ENCODE measurements around the gene PHOX2A. TPM values are rescaled to one million over a fixed set of nuclear protein-coding genes. Genes with fewer than 3 reads are reported as not detected.

The PHOX2A gene
- not detected for total RNA-seq

DNA sequence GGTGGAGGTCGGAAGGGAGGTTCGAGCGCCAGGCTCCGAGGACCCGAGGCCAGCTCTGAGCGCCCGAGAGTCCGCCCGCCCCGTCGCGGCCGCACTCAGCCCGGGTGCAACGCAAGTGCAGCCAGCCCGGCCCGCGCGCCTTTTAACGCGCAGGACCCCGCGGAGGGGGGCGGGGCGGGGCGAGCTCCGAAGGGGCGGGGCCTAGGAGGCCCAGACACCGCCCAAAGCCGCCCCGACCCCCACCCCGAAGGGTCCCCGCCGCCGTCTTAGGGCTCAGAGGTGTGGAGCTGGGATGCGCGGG, at the start of gene PHOX2A:
Gene PHOX2A (minus strand): TSS at position 117 of the 301 bp plus-strand sequence. CDS start 172 bp downstream, outside the sequence.

DNA sequence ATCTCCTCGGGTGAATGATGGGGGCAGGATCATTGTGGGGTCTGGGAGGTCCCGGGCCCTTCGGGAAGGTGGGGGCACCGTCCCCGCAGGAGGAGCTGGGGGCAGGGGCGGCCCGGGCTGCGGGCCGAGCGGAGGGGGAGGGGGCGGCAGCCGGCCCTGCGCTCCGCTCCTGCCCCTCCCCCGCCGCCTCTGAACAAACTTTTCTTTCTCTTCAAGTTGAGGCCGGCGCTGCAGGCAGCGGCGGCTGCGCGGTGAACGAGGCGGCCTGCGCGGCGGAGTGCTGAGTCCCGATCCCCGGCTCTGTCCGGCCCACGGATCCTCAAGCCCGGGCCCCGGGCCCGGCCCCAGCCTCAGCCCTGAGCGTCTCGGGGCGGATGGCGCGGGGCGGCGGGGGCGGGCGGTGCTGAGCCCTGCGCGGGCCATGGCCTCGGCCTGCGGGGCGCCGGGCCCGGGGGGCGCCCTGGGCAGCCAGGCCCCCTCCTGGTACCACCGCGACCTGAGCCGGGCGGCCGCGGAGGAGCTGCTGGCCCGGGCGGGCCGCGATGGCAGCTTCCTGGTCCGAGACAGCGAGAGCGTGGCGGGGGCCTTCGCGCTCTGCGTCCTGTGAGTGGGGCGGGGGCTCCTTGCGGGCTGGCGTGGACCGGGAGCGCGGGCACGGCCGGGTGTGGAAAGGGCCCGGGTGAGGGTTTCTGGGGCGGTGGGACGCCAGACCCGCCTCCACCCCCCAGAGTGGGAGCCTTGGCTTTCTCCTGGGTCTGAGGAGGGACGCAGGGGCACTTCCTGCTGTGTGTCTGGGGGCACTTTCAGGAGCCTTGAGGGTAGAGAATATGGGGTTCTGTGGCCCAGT, 19.2 kb downstream of the PHOX2A start, which contains the start of gene INPPL1:
Gene INPPL1 (plus strand): TSS at position 204 of the 847 bp plus-strand sequence. CDS start 218 bp downstream, at position 422.

DNA sequence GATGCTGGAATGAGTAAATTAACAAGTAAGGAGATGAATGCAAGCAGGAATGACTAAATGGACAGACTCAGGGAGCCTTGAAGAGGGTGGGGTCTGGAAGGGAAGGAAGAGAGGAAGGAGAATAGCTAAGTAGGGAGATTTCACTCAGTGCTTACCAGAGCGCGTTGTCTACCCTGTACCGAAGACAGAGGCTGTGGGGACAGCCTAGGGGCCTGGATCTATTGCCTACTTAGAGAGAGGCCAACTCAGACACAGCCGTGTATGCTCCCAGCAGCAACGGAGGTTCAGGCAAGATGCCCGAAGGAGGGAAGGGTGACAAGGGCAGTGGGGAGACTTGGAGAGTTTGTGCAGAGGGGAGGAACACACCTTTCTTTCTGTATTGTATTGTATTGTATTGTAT, 27.3 kb downstream of the PHOX2A start, which contains the start of gene FOLR2:
Gene FOLR2 (plus strand): TSS at position 157 of the 400 bp plus-strand sequence. CDS start 1,791 bp downstream, outside the sequence.

DNA sequence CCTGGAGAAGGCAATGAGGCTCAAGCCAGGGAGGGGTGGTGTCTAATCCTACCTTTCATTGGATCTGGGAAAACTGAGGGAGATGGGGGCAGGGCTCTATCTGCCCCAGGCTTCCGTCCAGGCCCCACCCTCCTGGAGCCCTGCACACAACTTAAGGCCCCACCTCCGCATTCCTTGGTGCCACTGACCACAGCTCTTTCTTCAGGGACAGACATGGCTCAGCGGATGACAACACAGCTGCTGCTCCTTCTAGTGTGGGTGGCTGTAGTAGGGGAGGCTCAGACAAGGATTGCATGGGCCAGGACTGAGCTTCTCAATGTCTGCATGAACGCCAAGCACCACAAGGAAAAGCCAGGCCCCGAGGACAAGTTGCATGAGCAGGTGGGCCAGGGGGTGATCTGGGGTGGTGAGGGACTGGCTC, 52.0 kb downstream of the PHOX2A start, which contains the start of gene FOLR1:
Gene FOLR1 (plus strand): TSS at position 180 of the 421 bp plus-strand sequence. CDS start 34 bp downstream, at position 214.

Other genes starting within 250 kb of the PHOX2A start
- gene IL18BP, start 245.3 kb downstream of the PHOX2A start, total RNA-seq: 10 to 100 TPM; 13.3 to 16.6 TPM
- gene NUMA1, start 163.6 kb downstream of the PHOX2A start, total RNA-seq: 100 to 1,000 TPM; 218 to 220 TPM
- 1 to 10 TPM; 6.0 TPM for gene LRRC51, start 163.3 kb downstream of the PHOX2A start, total RNA-seq
- gene LAMTOR1, start 140.9 kb downstream of the PHOX2A start, total RNA-seq: 10 to 100 TPM; 72.8 to 75.1 TPM
- not detected for gene TOMT, start 138.3 kb downstream of the PHOX2A start, total RNA-seq
- gene ANAPC15, start 131.5 kb downstream of the PHOX2A start, total RNA-seq: 10 to 100 TPM; 74.3 to 78.6 TPM
- gene FOLR3, start 108.5 kb downstream of the PHOX2A start, total RNA-seq: not detected
- gene FOLR1, start 52.0 kb downstream of the PHOX2A start, total RNA-seq: not detected
- not detected for gene FOLR2, start 27.4 kb downstream of the PHOX2A start, total RNA-seq
- 100 to 1,000 TPM; 120 to 131 TPM for gene INPPL1, start 19.4 kb downstream of the PHOX2A start, total RNA-seq
- gene CLPB, start 190.4 kb upstream of the PHOX2A start, total RNA-seq: 10 to 100 TPM; 15.5 to 16.1 TPM

Measured in activated naive CD4-positive, alpha-beta T cell treated with anti-CD3 and anti-CD28 coated beads, Interleukin-2, amount 10 ng/mL, durations not matched to agents 5 hours and 36 hours (primary cell).